ENCODE results near the gene LRRC4C. TPM values are rescaled to one million over a fixed set of nuclear protein-coding genes. Genes with fewer than 3 reads are reported as not detected.

LRRC4C gene
- total and polyA plus RNA-seq, 4 donors = 0.10 to 0.93 (median 0.30) TPM

GRCh38 chr11:40517122-40517521 lies 942.3 kb downstream of the LRRC4C start:
- Histone ChIP-seq H3K36me3 (ENCODE audit: control insufficient read depth in 4 of 4, insufficient read depth in 3 of 4, low read depth in 1 of 4, low read length in 3 of 4) (no peaks in the 10 kb centered on the region), H3K27ac (ENCODE audit: low read depth in 1 of 2, low read length in 2 of 2) (no peak overlapping the region), H3K27me3 (ENCODE audit: control insufficient read depth in 4 of 4, insufficient read depth in 4 of 4, low read length in 3 of 4) (no peaks in the 10 kb centered on the region), H3K4me1 (ENCODE audit: control insufficient read depth in 4 of 4, insufficient read depth in 4 of 4, low read length in 3 of 4) (peaks cover 0 to 26% (median 15%) of the 10 kb centered on the region in 4 donors), H3K9ac (ENCODE audit: low read depth in 1 of 2, low read length in 2 of 2) (no peak overlapping the region), H3K9me3 (ENCODE audit: control insufficient read depth in 4 of 4, low read length in 3 of 4) (no peaks in the 10 kb centered on the region), H3K4me3 (ENCODE audit: low read depth in 1 of 3, low read length in 3 of 3) (no peak overlapping the region)
- no peak for DNase-seq (ENCODE audit: low spot score)
- WGBS = 42% methylated on average over 3 of the region's 3 CpGs
- TF ChIP-seq FOXA1 (IDR thresholded peaks at IDR 0.05) (no peak), RXRA (IDR thresholded peaks at IDR 0.05) (peak in 1 of 2 donors; percentile 14)

GRCh38 chr11:40514124-40514523 lies 945.3 kb downstream of the LRRC4C start:
- DNase-seq (ENCODE audit: low spot score) = no peak
- Histone ChIP-seq H3K9ac (ENCODE audit: low read depth in 1 of 2, low read length in 2 of 2) (no peak overlapping the region), H3K27ac (ENCODE audit: low read depth in 1 of 2, low read length in 2 of 2) (no peak overlapping the region), H3K27me3 (ENCODE audit: control insufficient read depth in 4 of 4, insufficient read depth in 4 of 4, low read length in 3 of 4) (no peaks in the 10 kb centered on the region), H3K4me1 (ENCODE audit: control insufficient read depth in 4 of 4, insufficient read depth in 4 of 4, low read length in 3 of 4) (peaks cover 0 to 26% (median 15%) of the 10 kb centered on the region in 4 donors), H3K4me3 (ENCODE audit: low read depth in 1 of 3, low read length in 3 of 3) (no peak overlapping the region), H3K9me3 (ENCODE audit: control insufficient read depth in 4 of 4, low read length in 3 of 4) (no peaks in the 10 kb centered on the region), H3K36me3 (ENCODE audit: control insufficient read depth in 4 of 4, insufficient read depth in 3 of 4, low read depth in 1 of 4, low read length in 3 of 4) (no peaks in the 10 kb centered on the region)
- 32% methylated on average over 1 of the region's 1 CpG for WGBS
- peak; percentile 99 for TF ChIP-seq FOXA2 (IDR thresholded peaks at IDR 0.05)
- TF ChIP-seq ZBTB33 (IDR thresholded peaks at IDR 0.05) = peak; percentile 58
- peak; percentile 43 for TF ChIP-seq YY1 (IDR thresholded peaks at IDR 0.05)
- TF ChIP-seq REST (IDR thresholded peaks at IDR 0.05) = peak; percentile 33
- peak; percentile 50 for TF ChIP-seq CTCF (IDR thresholded peaks at IDR 0.05; ENCODE audit: low read depth, low read length, missing input control)
- peak in 1 of 2 donors; percentile 23 for TF ChIP-seq EGR1 (IDR thresholded peaks at IDR 0.05; ENCODE audit: low read depth in 2 of 2)
- TF ChIP-seq FOXA1 (IDR thresholded peaks at IDR 0.05) = peak; percentile 98
- TF ChIP-seq NR2F2 (IDR thresholded peaks at IDR 0.05) = peak; percentile 25
- no peak for TF ChIP-seq GABPA (IDR thresholded peaks at IDR 0.05 in 1 of 2, conservative IDR thresholded peaks at IDR 0.05 in 1 of 2)
- TF ChIP-seq SP1 (IDR thresholded peaks at IDR 0.05) = peak; percentile 66
- peak; percentile 86 to 94 for TF ChIP-seq JUND (IDR thresholded peaks at IDR 0.05)
- TF ChIP-seq RXRA (IDR thresholded peaks at IDR 0.05) = peak; percentile 49 to 82
- TF ChIP-seq ATF3 (IDR thresholded peaks at IDR 0.05) = peak; percentile 84
- peak; percentile 56 for TF ChIP-seq MAX (IDR thresholded peaks at IDR 0.05)
- peak; percentile 72 to 76 for TF ChIP-seq RAD21 (IDR thresholded peaks at IDR 0.05)
- TF ChIP-seq HNF4G (IDR thresholded peaks at IDR 0.05) = no peak
- no peak for TF ChIP-seq TAF1 (conservative IDR thresholded peaks at IDR 0.05)
- peak; percentile 65 to 81 for TF ChIP-seq HNF4A (conservative IDR thresholded peaks at IDR 0.05)

Data from liver (tissue), 9 donors.